Neural cell (in vitro differentiated cells): Measurements from ENCODE around the gene CEBPZ. TPM values are rescaled to one million over a fixed set of nuclear protein-coding genes. Genes with fewer than 3 reads are reported as not detected.

ENCODE experiments used
- H2AFZ ChIP-seq: fragments of 200-600, 300-800 bp; sonication (generic), shearing (Covaris generic); 2 replicates; pipeline ENCODE4 v1.6.0; 2014; ENCODE audit warnings: low read depth, mild to moderate bottlenecking, antibody characterized with exemption, low read length, moderate library complexity
- H3F3A ChIP-seq: fragments of 200-600 bp; shearing (Covaris generic); 2 replicates; pipeline ENCODE4 v1.6.1; 2016; ENCODE audit warnings: mild to moderate bottlenecking, moderate library complexity, mixed read lengths, antibody characterized with exemption, low read length; ENCODE audit not compliant: insufficient read depth, poor library complexity, severe bottlenecking
- H3K27ac ChIP-seq: fragments of 200-600, 300-800 bp; sonication (generic), shearing (Covaris generic); 2 replicates; pipeline ENCODE4 v1.5.1; 2014; ENCODE audit warnings: mild to moderate bottlenecking, low read length, moderate library complexity
- H3K27me3 ChIP-seq: fragments of 300-800, 200-600 bp; sonication (generic), shearing (Covaris generic); 2 replicates; pipeline ENCODE4 v1.6.0; 2014; ENCODE audit warnings: mild to moderate bottlenecking, low read depth, low read length, moderate library complexity; ENCODE audit not compliant: insufficient read depth
- H3K36me3 ChIP-seq: fragments of 300-800, 200-600 bp; sonication (generic), shearing (Covaris generic); 2 replicates; pipeline ENCODE4 v1.5.1; 2014; ENCODE audit warnings: mild to moderate bottlenecking, antibody characterized with exemption, low read length, moderate library complexity; ENCODE audit not compliant: insufficient read depth
- H3K4me2 ChIP-seq: fragments of 300-800, 200-600 bp; sonication (generic), shearing (Covaris generic); 2 replicates; pipeline ENCODE4 v1.6.0; 2014; ENCODE audit warnings: mild to moderate bottlenecking, low read length
- H3K4me3 ChIP-seq: fragments of 300-800, 200-600 bp; sonication (generic), shearing (Covaris generic); 2 replicates; pipeline ENCODE4 v1.5.1; 2014; ENCODE audit warnings: mild to moderate bottlenecking, low read length, moderate library complexity
- H3K79me2 ChIP-seq: fragments of 200-600 bp; shearing (Covaris generic); replicated peaks from 2 replicates; pipeline ENCODE4 v1.6.0; 2014; ENCODE audit warnings: mild to moderate bottlenecking, low read length, moderate library complexity; ENCODE audit not compliant: insufficient read depth
- H3K9ac ChIP-seq: fragments of 300-800, 200-600 bp; sonication (generic), shearing (Covaris generic); 2 replicates; pipeline ENCODE4 v1.6.1; 2016; ENCODE audit warnings: mild to moderate bottlenecking, low read length, mixed read lengths
- H3K9me2 ChIP-seq: fragments of 200-600 bp; shearing (Covaris generic); 2 replicates; pipeline ENCODE4 v1.6.1; 2016; ENCODE audit warnings: mild to moderate bottlenecking, low read length, mixed read lengths; ENCODE audit not compliant: insufficient read depth
- H3K9me3 ChIP-seq: fragments of 200-600, 300-800 bp; sonication (generic), shearing (Covaris generic); 2 replicates; pipeline ENCODE4 v1.6.1; 2016; ENCODE audit warnings: mild to moderate bottlenecking, mixed run types, low read length, moderate library complexity, mixed read lengths
- H4K20me1 ChIP-seq: fragments of 200-600 bp; shearing (Covaris generic); 2 replicates; pipeline ENCODE4 v1.6.1; 2016; ENCODE audit warnings: mild to moderate bottlenecking, mixed run types; ENCODE audit not compliant: insufficient read depth
- CTCF ChIP-seq: fragments of 450-650 bp; IDR thresholded peaks from 2 replicates; pipeline ENCODE4 v1.5.1; 2014; ENCODE audit warnings: antibody characterized with exemption, mild to moderate bottlenecking, moderate library complexity; ENCODE audit not compliant: poor library complexity, severe bottlenecking
- EP300 ChIP-seq: fragments of 450-650 bp; conservative IDR thresholded peaks from 2 replicates; pipeline ENCODE4 v1.6.1; 2014; ENCODE audit warnings: antibody characterized with exemption, mild to moderate bottlenecking, moderate library complexity; ENCODE audit not compliant: poor library complexity, severe bottlenecking
- EZH2 ChIP-seq: fragments of 200-600, 300-800 bp; shearing (Covaris generic), sonication (generic); IDR thresholded peaks from 2 replicates; pipeline ENCODE4 v1.6.1; 2014; ENCODE audit warnings: antibody characterized with exemption, low read length, borderline replicate concordance, mild to moderate bottlenecking; ENCODE audit not compliant: insufficient read depth, poor library complexity, severe bottlenecking
- MXI1 ChIP-seq: fragments of 450-650 bp; conservative IDR thresholded peaks from 2 replicates; pipeline ENCODE4 v1.6.1; 2014; ENCODE audit warnings: antibody characterized with exemption, mild to moderate bottlenecking; ENCODE audit not compliant: poor library complexity, severe bottlenecking
- POLR2AphosphoS5 ChIP-seq: IDR thresholded peaks from 2 replicates; pipeline ENCODE4 v1.6.1; 2012
- RAD21 ChIP-seq: fragments of 450-650 bp; conservative IDR thresholded peaks from 2 replicates; pipeline ENCODE4 v1.6.1; 2014; ENCODE audit warnings: antibody characterized with exemption, mild to moderate bottlenecking, moderate library complexity
- REST ChIP-seq: IDR thresholded peaks from 2 replicates; pipeline ENCODE4 v1.6.1; 2012; ENCODE audit warnings: borderline replicate concordance
- SMC3 ChIP-seq: fragments of 450-650 bp; conservative IDR thresholded peaks from 2 replicates; pipeline ENCODE4 v1.6.1; 2014; ENCODE audit warnings: antibody characterized with exemption, mild to moderate bottlenecking, moderate library complexity; ENCODE audit not compliant: poor library complexity
- TAF1 ChIP-seq: IDR thresholded peaks from 2 replicates; pipeline ENCODE4 v1.6.1; 2012; ENCODE audit warnings: low read depth
- polyA plus RNA-seq: library from polyadenylated mRNA; depleted of rRNA; stranded (reverse); fragments of >200 nt; gene quantifications from 2 replicates; pipeline ENCODE4 v1.2.3, GENCODE V29; 2014

The CEBPZ gene
- polyA plus RNA-seq, 1 donor from 2014 or later: 39.1 TPM

GRCh38 chr2:37191747-37192146, 39.6 kb downstream of the CEBPZ start (continued):
- TF ChIP-seq EP300 (no peak), EZH2 (no peak)

GRCh38 chr2:37191253-37191652, 40.1 kb downstream of the CEBPZ start:
- Histone ChIP-seq H3K27me3 (no peaks in the 10 kb centered on the region), H3K79me2 (no peaks in the 10 kb centered on the region), H3K36me3 (no peaks in the 10 kb centered on the region), H2AFZ (no peak overlapping the region), H3K9ac (no peak overlapping the region), H3F3A (no peaks in the 10 kb centered on the region), H3K27ac (no peak overlapping the region), H3K9me2 (no peaks in the 10 kb centered on the region), H3K4me2 (no peak overlapping the region), H4K20me1 (no peaks in the 10 kb centered on the region), H3K4me3 (no peak overlapping the region), H3K9me3 (no peaks in the 10 kb centered on the region)
- no peak for TF ChIP-seq CTCF
- no peak for TF ChIP-seq RAD21
- TF ChIP-seq TAF1: no peak
- TF ChIP-seq EZH2: no peak
- TF ChIP-seq EP300: no peak
- no peak for TF ChIP-seq SMC3
- TF ChIP-seq MXI1: no peak
- no peak for TF ChIP-seq REST
- TF ChIP-seq POLR2AphosphoS5: no peak

- Histone ChIP-seq H3K27me3 (no peaks in the 10 kb centered on the region), H3K9me2 (no peaks in the 10 kb centered on the region), H3K9ac (no peak overlapping the region), H4K20me1 (no peaks in the 10 kb centered on the region), H3K4me2 (no peak overlapping the region), H3K9me3 (no peaks in the 10 kb centered on the region), H3K4me3 (no peak overlapping the region), H2AFZ (no peak overlapping the region), H3K27ac (no peak overlapping the region), H3K79me2 (no peaks in the 10 kb centered on the region), H3F3A (no peaks in the 10 kb centered on the region), H3K36me3 (no peaks in the 10 kb centered on the region)
- TF ChIP-seq RAD21: no peak
- no peak for TF ChIP-seq TAF1
- TF ChIP-seq MXI1: no peak
- TF ChIP-seq EP300: no peak
- TF ChIP-seq CTCF: no peak
- no peak for TF ChIP-seq REST
- TF ChIP-seq SMC3: no peak
- TF ChIP-seq EZH2: no peak
- no peak for TF ChIP-seq POLR2AphosphoS5
Measured at GRCh38 chr2:37190290-37190689, 41.1 kb downstream of the CEBPZ start.
